HEK293T (cell line): ENCODE measurements around the gene SAT1.
"Not testable (repeated sequence)": the region's sequence is repeated elsewhere in the genome, so short reads cannot be mapped to it uniquely, and the experiment has no call there.

Experiments
- BHLHE40 ChIP-seq: fragments of 450-650 bp; IDR thresholded peaks from 2 replicates; pipeline ENCODE4 v1.6.1; 2016; ENCODE audit warnings: mild to moderate bottlenecking, moderate library complexity, borderline replicate concordance
- SP1 ChIP-seq: fragments of 450-650 bp; IDR thresholded peaks from 2 replicates; pipeline ENCODE4 v1.6.1; 2017
- SUZ12 ChIP-seq: fragments of 450-650 bp; IDR thresholded peaks from 2 replicates; pipeline ENCODE4 v1.6.1; 2016; ENCODE audit warnings: mild to moderate bottlenecking
- ZNF384 ChIP-seq: fragments of 450-650 bp; IDR thresholded peaks from 2 replicates; pipeline ENCODE4 v1.6.1; 2016

DNA sequence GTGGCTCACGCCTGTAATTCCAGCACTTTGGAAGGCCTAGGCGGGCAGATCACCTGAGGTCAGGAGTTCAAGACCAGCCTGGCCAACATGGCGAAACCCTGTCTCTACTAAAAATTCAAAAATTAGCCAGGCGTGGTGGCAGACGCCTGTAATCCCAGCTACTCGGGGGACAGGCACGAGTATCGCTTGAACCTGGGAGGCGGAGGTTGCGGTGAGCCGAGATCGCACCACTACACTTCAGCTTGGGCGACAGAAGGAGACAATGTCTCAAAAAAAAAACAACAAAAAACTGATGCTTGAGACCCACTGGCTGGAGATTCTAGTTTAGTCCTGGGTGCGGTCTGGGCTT, 39.4 kb upstream of the SAT1 start:
- not testable (repeated sequence) for TF ChIP-seq SUZ12, SP1, ZNF384, BHLHE40
